Stimulated activated CD4-positive, alpha-beta T cell treated with anti-CD3 and anti-CD28 coated beads, Interleukin-15, amount 100 ng/mL, for 1 hour (primary cell): Measurements from ENCODE around the gene SIRPB2.

Experiments used
- DNase-seq, 2 donors: peaks; one replicate each; pipeline ENCODE4 v3.0.0-alpha.2; 2020; ENCODE audit warnings: low read depth in 1 of 2, low spot score in 1 of 2

Gene SIRPB2

DNA sequence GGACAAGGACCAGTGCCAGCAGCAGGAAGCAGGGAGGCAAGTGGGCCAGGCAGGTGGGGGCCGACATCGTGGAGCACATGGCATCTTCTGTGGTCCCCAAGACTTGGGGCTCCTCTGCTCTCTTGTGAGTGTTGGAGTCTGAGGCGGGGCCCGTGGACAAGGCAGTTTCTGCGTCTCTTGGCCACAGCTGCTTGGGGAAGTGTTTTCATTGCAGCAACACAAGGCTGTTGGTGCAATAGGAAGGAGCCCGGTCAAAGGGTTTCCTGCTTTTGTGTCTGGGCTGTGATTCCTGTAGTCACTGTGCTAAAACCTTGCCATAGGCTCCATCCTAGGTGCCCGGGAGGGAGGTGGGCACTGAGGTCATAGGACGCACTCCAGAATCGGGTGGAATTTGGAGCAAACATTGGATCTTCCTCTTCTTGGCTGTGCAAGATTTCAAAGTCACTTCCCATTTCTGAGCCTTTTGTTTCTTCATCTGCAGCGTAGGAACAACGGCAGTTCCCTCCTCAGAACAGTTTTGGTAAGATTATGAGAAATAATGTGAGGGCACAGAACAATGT is at the start of gene SIRPB2:
SIRPB2 (minus strand) TSS at position 140 of the 560 bp plus-strand sequence; CDS start at position 79, 61 bp downstream.
- no peak for DNase-seq

DNA sequence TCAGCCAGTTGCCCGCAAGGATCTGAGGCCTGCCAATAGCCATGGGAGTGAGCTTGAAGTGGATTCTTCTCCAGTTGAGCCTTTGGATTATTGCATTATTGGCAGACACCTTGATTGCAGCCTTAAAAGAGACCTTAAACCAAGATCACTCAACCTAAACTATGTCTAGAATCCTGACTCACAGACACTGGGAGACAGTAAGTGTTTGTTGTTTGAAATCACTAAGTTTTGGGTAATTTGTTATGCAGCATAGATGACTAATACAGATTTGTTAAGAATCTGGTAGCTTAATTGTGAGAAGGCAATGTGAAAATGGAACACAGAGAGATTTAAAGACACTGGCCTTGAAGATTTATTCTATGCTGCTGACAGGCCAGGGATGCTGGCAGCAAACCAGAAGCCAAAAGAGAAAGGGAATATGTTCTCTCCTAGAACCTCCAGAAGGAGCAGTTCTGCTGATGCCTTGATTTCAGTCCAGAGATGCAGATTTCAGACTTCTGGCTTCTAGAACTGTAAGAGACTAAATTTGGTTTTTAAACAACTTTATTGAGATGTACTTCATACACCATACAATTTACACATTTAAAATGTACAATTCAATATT is 48.7 kb upstream of the SIRPB2 start:
- no peak for DNase-seq

DNA sequence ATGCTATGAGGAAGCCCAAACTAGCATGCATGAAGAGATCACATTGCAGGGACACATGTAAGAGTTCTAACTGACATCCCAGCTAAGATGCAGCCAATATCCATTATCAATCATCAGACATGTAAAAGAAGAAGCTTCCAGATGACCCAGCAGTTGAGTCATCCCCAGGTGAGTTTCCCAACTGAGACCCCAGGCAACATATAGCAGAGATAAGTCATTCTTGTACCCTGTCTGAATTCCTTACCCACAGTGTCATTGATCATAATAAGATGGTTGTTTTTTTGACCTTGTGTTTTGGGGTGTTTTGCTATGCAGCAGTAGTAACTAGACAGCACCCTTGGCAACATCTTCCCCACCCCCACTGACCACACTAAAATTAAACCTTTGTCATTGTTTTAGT is 47.4 kb upstream of the SIRPB2 start:
- DNase-seq, result no peak

DNA sequence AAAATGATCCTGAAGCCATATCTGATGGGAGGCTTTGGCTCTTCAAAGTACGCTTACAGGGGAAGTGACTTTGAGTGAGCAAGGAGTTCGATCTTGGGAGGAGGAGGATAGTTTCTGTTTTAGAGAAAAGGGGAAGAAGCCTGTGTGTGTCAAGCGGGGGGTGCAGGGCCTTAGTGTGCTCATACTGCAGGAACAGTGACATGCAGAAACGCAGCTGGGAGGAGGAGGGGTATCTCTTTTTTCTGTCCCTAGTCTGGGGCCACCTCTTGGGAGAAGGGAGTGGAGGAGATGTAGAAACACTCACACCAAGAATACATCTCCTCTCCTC is 46.5 kb upstream of the SIRPB2 start:
- DNase-seq, result no peak

DNA sequence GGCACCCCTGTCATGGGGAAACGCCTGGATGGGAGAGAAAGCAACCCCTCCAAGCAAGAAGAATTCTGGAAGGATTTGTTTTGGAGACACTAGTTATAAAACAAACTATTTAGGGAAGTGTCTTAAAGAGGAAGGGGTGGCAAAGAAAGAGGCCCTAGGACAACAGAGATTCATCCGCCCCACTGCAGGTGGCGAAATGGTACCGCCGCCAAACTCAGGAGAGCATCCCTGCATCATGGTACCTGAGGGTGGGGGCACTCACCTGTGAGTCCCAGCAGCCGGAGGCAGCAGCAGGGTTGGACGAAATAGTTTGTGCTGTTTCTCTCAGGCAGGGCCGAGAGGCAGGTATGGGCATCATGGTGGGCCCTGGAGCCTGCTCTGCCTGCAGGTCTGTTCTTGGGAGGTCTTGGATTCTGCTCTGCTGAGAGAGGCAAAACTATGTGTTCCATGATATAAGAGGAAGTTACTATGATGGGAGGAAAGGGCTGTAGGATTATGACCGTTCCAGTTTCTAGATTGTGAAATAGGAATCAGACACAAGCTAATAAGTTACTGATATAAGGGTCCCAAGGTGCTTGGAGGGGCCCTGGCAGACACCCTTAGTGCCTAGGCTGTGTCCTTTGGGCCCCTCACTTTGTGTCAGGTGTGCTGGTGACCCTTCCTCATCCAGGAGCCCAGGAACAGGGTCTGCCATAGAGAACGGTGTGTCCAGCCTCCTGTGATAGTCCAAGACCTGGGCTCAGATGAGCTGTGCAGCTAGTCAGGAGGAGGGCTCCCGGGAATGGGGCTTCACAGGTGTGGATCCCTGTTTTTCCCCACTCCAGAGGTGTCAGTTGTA is 45.9 kb upstream of the SIRPB2 start:
- DNase-seq, result no peak

DNA sequence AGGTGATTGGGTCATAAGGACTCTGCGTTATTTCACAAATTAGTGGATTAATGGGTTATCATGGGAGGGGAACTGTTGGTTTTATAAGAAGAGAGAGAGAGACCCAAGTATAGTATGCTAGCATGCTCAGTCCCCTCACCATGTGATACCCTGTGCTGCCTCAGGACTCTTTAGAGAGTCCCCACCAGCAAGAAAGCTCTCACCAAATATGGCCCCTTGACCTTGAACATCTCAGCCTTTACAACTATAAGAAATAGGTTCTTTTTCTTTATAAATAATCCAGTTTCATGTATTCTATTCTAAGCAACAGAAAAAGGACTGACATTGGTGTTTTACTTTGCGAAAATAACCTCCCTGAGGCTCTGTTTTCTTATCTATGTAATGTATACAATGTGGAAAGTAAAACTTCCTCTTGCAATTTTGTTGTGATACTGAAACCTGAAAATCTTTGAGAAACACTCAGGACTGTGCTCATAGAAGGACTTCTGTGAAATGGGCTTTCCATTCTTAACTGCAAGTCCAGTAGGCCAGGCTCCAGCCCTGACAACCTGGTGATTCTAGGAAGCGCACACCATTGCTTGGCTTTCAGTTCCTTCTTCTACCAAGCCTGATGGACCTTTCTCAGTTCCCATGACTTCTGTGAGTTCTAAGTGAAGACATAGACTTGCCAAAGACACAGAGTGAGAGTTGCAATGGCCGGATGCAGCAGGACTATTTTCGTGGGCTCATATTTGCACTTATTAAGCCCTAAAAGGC is 44.4 kb upstream of the SIRPB2 start:
- DNase-seq, result no peak

DNA sequence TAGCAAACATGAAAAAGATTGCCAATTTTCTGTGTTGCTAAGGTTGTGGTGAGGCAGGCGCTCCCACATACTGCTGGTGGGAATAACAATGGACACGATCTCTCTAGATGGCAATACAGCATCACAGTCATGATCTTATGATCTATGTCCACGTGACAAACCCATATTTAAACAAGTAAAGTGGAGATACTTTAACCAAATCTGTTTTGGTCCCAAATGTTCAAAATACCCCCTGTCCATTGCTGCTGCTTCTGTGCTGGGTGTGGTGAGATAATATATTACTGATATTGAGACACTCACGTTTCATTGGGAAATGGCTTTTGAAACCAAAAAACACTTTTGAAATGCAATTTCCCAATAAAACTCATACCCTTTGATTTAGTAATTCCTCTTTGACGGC is 43.3 kb upstream of the SIRPB2 start:
- DNase-seq, result no peak

DNA sequence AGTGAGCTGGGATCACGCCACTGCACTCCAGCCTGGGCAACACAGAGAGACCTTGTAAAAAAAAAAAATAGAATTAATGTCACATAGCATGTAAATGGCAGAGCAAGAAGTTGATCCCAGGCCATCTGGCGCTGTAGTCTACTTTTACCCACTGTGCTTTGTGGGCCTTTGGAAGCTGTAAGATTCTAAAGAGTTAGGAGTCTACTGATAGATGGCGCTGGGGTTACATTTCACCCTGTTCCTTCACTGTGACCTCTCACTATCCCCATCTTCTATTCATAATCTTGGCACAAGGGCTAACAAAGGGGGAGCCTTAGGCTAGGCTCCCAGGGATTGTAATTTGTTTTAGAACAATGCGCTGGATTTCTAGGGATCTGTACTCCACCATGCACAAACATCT is 41.8 kb upstream of the SIRPB2 start:
- DNase-seq, result no peak

DNA sequence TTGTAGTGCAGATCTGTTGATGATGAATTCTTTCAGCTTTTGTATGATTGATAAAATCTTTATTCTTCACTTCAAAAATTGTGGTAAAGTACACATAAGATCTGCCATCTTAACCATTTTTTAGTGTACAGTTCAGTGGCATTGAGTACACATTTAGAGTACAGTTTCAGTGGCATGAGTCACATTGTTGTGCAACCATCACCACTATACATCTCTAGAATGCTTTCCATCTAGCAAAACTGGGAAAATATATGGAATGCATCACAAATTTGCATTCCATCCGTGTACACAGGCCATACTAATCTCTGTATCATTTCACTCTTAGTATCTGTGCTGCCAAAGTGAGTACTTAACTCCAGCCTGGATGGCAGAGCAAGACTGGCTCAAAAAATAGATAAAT is 37.6 kb upstream of the SIRPB2 start:
- DNase-seq, result no peak

DNA sequence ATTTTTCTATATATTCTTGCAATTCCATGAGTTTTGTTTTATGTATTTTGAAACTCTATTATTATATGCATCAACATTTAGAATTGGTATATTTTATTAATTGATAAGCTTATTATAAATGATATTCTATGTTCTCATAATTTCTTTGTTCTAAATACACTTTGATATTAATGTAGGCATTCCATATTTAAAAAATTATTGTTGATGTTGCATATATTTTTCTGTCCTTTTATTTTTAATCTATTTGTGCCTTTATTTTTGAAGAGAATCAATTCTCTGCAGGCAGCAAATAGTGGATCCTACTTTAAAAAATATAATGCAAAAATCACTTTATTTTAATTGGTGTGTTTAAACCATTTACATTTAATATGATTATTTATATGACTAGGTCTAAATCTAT is 36.7 kb upstream of the SIRPB2 start:
- DNase-seq, result no peak

DNA sequence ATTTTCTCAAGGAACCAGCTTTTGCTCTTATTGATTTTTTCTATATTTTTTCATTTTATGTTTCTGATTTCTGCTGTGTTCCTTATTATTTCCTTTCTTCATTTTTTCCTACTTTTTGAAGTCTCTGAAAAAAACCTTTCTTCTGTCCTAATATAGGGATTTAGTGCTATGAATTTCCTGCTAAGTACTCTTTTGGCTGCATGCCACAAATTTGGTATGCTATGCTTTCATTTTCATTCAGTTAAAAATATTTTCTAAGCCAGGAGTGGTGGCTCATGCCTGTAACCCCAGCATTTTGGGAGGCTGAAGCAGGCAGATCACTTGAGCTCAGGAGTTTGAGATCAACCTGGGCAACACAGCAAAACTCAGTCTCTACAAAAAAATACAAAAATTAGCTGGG is 35.7 kb upstream of the SIRPB2 start:
- no peak for DNase-seq

DNA sequence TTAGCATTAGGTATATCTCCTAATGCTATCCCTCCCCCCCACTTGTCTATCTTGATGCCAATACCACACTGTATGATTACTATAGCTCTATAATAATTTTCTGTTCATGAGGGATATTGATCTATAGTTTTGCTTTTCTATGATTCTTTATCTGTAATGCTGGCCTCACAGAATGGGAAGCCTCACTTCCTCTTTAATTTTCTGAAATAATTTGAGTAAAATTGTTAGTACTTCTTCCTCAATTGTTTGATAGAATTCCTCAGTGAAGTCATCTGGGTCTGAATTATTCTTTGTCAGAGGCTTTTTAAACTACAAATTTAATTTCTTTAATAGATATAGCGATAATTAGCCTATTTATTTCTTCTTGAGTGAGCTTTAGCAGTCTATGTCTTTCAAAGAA is 35.1 kb upstream of the SIRPB2 start:
- DNase-seq, result no peak

DNA sequence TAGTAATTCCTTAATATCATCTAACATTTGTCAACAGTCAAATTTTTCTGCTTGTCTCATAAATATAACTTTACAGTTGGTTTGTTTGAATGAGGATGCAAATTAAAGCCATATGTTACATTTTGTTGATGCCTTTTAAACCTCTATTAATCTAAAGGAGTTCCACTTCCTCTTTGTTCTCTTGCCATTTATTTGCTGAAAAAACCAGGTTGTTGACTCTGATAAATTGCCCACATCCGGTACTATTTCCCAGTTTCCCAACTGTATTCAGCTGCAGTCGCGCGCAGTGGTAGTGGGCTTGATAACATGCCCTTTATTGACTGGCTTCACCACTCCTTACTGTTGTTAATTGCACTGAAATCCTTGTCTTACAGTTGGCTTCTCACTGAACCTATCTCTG is 32.8 kb upstream of the SIRPB2 start:
- no peak for DNase-seq

DNA sequence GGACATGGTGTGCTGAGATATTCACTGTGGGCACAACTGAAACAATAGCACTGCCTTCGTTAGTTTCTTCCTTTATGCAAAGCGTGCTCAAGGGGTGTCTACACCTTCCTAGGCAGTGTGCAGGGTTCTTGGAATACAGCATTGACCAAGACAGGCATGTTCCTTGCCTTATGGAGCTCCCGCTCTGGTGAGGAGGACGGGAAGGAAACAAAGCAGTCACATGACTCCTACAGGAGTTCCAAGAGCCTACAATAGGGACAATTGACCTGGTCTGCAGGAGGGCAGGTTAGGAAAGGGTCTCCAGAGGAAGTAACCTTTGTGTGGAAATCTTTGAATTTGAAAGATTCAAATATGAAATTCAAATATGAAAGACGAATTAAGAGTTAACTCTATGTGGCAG is 25.8 kb upstream of the SIRPB2 start:
- DNase-seq, result no peak

DNA sequence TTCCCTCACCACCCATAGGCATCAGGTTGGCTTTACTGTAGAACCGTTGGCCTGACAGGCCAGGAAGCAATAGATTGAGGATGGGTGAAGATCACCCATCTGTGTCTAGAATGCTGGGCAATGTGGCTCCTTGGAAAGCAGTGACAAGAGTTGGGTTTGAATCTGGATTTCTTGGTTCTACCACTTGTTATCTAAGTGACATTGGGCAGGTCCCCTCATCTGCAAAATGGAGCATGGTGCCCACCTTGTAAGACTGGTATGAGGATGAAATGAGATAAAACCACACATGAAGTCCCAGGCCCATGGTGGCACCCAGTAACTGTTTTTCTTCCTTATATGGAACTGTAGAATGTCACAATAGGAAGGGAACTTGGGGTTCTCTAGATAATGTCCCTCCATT is 22.6 kb upstream of the SIRPB2 start:
- no peak for DNase-seq

DNA sequence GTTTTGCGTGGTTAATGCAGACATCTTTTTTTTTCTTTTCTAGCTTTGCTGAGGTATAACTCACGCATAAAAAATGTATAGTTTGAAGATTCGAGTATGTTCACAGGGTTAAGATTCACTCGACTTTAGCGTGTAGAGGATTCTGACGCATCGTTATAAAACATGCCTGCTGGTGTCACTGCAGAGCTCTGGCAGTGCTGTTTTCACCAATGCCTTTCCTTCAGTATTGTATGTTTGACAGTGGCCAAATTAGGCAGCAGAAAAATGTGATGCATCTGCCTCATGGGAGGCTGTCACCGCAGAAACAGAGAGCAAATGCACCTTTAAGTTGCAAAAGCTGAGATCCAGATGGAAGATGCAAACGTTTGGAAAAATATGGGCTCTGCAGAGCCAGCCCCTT is 18.0 kb upstream of the SIRPB2 start:
- DNase-seq, result no peak

DNA sequence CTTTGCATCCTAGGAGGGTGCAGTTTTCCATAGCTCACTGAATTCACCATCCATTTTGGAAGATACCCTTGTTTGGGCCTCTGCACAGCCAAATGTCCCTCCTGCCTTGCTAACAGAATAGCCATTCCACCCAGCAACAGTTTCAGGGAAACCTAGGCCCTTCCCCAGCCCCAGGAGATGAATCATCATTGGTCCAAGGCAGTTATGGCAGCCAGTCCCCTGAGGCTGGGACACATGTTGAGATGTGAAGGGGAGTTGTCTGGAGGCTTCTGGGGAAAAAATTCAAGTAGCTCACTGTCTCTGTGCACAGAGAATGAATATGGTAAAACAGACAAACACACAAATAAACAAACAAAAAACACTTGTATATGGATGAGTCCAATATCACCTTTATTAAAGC is 17.4 kb upstream of the SIRPB2 start:
- no peak for DNase-seq

DNA sequence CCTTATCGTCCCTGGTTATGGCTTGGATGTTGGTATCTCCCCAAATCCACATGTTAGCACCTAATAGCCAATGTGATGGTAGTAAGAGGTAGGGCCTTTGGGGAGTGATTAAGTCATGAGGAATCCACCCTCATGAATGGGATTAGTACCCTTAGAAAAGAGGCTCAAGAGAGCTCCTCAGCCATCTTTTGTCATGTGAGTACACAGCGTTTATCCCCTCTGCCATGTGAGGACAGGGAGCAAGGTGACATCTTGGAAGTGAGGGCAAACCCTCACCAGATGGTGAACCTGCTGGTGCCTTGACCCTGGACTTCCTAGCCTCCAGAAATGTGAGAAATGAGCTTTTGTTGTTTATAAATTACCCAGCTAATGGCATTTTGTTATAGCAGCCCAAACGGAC is 16.1 kb upstream of the SIRPB2 start:
- no peak for DNase-seq

DNA sequence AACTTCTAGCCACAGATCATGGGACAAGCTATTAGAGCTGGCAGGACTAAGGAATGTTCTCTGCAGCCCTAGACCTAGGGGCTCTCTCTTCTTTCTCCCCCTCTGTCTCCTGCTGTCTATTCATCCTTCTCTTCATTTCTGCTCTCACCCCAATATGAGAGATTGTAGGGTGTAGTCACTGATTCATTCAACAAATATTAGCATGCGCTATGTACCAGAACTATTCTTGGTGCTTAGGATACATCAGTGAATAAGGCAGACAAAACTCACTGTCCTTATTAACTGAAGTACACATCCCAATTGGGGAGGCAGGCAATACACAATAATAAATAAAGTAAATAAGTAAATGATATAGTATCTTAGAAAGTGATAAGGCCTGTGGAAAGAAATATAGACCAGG is 14.7 kb upstream of the SIRPB2 start:
- DNase-seq, result no peak

DNA sequence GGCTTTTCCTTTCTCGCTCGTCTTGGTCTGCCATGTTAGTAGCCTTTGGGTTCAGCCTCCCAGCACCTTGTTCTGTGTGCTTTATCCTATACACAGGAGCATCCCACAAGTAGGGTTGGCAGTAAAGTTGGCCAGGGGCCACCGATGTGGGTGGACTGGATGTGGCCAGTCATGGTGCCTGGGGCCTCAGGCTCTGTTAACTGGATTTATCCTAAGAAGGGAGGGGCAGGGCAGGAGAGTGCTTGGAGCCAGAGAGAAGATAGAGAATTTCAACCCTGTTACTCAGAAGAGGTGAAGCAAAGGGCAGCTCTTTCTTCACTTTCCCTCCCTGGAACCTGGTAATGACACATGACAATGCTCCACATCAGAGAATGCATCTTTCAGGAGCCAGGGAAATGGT is 14.1 kb upstream of the SIRPB2 start:
- no peak for DNase-seq

DNA sequence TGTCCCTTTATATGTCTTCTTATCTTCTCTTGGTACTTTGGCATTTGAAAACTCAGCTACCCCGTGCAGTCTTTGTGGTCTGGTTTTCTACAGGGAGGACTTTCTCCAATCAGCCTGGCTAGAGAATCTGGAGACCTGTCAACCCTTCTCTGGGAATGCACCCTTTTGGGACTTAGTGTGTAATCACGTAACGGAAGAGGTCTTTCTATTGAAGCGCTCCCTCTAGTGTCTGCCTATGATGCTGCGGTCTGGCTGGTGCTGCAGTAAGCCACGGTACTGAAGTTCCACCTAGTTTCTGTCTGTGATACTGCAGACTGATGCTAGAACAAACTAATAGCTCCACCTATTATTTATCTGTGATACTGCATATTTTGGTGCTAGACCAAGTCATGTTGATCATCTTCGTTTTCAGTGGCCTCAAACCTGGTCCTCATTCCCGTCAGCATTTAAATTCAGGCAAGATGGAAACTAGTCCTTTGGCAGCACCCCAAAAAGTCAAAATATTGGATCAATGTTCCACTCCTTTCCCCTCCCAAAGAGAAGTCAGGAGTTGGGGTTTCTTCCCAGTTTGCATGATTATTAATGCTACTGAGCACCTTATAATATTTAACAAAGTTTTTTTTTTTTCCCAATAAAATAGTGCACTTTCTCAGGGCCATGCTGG is 12.5 kb upstream of the SIRPB2 start:
- DNase-seq, result peak; percentile 46 to 48

DNA sequence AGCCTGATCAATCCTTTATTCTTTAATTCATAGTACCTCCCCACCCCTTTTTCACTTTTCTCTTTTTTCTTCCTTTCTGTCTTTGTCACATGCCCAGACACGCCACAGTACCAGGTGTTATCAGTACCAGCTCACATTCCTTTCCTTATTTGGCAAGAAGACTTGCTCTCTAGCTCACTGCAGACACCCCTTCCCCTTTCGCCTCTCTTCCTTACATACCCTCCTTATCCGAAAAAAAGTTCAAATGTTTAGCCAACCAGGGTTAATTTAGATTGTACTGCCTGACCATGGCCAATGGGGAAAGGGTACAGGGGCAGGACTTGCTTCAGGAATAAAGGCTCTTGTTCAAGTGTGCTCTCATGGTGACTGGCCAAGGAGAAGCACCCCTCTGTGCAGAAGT is 9.3 kb upstream of the SIRPB2 start:
- no peak for DNase-seq
